ENCODE results near the gene LIMCH1.
"Not testable (repeated sequence)": the region's sequence is repeated elsewhere in the genome, so short reads cannot be mapped to it uniquely, and the experiment has no call there.

LIMCH1 gene

DNA sequence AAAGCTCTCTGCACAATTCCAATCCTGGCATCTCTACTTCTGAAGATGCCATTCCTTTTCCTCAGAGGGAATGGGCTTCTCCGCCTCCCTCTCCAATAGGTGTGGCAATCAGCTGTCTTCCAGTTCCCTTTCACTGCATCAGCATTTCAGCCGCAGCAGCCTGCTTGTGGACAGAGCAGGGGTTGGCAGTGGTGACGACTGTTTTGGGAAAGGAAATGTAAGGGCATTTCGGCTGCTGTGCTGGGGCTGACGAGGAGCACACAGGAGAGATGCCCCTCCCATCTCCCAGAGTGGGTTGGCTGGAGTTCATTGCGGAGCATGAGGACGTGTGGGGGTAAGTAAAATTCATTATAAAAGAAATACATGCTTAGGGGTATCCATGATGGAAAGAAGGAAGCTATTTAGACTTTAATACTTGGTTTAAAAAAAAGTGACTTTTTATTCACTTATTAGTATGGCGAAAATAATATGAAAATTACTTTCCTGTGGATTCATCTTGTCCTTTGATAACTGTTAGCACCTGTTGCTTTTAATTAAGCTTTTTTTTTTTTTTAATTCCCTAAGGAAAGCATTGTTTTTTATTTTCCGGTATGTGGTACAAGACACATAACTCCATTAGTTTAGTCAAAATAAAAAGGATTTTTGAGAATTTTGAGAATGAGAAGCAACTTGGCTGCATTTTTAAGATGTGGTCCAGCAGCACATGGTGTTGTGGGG is at the start of gene LIMCH1:
TSS of gene LIMCH1 (plus strand) at position 141 of the 717 bp plus-strand sequence. CDS start 67,839 bp downstream, outside the sequence.
- H3K4me1 Mint-ChIP-seq, result no peaks in the 10 kb centered on the region
- no peak for DNase-seq
- H3K4me3 Mint-ChIP-seq, result no peak within 1 kb of the TSS
- H3K27ac Mint-ChIP-seq, result no peak within 1 kb of the TSS
- peaks cover 7% of the 10 kb centered on the region for H3K27me3 Mint-ChIP-seq
- ATAC-seq, result no peak
- peaks cover 0 to 7% of the 10 kb centered on the region in 2 donors for H3K9me3 Mint-ChIP-seq

GRCh38 chr4:41491081-41491576 is 46.8 kb upstream of the LIMCH1 start:
- H3K9me3 Mint-ChIP-seq, H3K27me3 Mint-ChIP-seq, H3K4me3 Mint-ChIP-seq, H3K4me1 Mint-ChIP-seq, DNase-seq, H3K27ac Mint-ChIP-seq, ATAC-seq: not testable (repeated sequence)

DNA sequence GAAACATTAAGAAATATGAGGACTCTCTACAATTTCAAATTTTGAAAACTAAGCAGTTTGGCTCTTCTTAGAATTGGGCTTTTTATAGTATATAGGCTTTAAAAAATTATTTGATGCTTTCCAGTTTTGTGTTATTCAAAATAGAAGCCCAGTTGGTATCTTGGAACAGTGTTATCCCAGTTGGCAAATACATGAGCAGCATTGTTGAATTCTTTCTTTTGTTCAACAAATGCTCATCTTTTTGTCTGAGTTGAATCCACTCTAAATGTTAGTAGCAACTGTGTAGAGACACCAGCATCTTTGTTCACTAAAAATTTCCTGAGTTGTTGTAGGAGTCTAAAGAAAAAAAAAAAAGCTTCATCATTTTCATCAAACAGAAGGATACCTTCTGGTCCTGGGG is 41.0 kb upstream of the LIMCH1 start:
- H3K4me3 Mint-ChIP-seq, result no peak overlapping the region
- no peak overlapping the region for H3K27ac Mint-ChIP-seq
- H3K9me3 Mint-ChIP-seq, result no peaks in the 10 kb centered on the region
- H3K4me1 Mint-ChIP-seq, result no peaks in the 10 kb centered on the region
- ATAC-seq (no peak), DNase-seq (no peak)
- no peaks in the 10 kb centered on the region for H3K27me3 Mint-ChIP-seq

DNA sequence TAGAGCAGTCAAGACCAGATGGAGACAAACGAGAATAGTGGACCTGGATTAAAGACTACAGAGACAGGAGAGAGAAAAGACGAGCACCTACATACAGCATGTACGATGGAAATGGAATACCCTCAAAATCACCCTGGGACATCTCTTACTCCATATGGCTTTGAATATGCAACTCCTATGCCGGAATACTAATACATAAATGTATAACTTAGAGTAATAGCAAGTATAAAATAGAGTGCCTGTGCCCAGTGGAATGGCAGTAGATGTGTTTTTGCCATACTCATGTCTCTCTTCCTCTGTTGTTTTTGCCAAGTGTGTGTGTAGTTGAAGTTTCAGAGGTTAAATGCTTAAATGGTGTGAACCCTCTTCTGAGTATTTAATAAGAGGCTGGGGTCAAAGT is 39.8 kb upstream of the LIMCH1 start:
- DNase-seq (no peak), ATAC-seq (no peak)
- Mint-ChIP-seq H3K4me3 (no peak overlapping the region), H3K4me1 (no peaks in the 10 kb centered on the region), H3K27ac (no peak overlapping the region), H3K27me3 (no peaks in the 10 kb centered on the region), H3K9me3 (no peaks in the 10 kb centered on the region)

DNA sequence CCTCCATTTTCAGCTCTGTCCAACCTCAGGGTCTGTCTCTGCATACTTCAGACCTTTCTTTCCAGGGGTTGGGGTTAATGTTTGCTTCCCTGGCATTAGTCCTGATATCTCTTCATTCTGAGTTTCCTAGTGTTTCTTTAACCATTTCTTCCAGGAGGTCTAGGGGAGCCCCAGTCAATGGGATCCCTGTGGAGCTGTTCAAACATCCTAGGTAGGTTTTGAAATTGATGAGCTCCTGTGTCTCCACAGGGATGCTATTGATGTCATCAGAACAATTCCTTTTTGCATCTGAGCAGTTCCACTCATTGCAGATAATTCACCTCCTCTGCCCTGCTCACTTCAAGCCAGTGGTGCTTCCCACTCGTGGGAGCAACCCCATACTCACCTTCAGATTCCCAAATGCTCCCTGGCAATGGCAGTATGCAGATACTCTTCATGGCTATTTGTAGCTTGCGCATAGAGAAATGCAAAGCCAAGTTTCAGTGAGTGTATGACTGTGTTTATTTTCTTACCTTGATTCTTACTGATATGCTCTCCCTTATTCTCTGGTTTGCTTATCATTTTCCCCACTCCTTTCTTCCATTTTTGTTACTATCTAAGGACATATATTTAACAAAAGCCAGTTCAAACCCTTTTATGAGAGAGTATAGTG is 33.7 kb upstream of the LIMCH1 start:
- DNase-seq, result no peak

GRCh38 chr4:41505161-41505661 is 32.7 kb upstream of the LIMCH1 start:
- Mint-ChIP-seq H3K4me3 (no peak overlapping the region), H3K27me3 (no peaks in the 10 kb centered on the region), H3K4me1 (no peaks in the 10 kb centered on the region), H3K27ac (no peak overlapping the region), H3K9me3 (peaks cover 5 to 20% of the 10 kb centered on the region in 2 donors)
- ATAC-seq (no peak), DNase-seq (no peak)

More for the DNA sequence above, 33.7 kb upstream of the LIMCH1 start:
- no peak overlapping the region for H3K4me3 Mint-ChIP-seq
- H3K9me3 Mint-ChIP-seq, result peaks cover 5 to 20% of the 10 kb centered on the region in 2 donors
- H3K27ac Mint-ChIP-seq, result no peak overlapping the region
- H3K4me1 Mint-ChIP-seq, result no peaks in the 10 kb centered on the region
- H3K27me3 Mint-ChIP-seq, result no peaks in the 10 kb centered on the region
- ATAC-seq, result no peak

GRCh38 chr4:41506130-41506529 is 31.8 kb upstream of the LIMCH1 start:
- no peak for ATAC-seq
- no peak for DNase-seq

DNA sequence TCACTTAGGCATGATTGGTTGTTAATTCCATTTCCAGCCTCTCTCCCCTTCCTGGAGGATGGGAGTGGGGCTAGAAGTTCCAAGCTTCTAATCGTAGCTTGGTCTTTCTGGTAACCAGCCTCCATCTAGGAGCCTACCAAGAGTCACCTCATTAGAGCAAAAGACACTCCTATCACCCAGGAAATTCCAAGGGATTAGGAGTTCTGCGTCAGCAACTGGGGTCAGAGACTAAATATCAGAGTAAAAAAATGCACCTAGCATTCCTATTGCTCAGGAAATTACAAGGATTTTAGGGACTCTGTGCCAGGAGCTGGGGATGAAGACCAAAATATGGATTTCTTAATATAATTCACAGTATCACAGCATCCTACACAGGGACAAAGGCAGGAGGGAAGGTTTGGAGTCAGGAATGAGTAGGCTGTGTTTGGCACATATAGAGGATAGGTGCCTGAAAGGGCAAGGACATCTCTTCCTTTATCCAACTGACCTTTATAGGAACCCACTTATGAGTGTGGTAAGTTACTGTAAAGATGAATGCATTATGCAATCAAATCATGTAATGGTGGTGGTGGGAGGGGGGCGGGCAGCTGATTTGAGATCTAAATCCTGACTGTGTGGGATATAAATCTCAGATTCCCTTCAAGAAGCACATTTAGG is 30.5 kb upstream of the LIMCH1 start:
- DNase-seq, result no peak
- ATAC-seq, result no peak
- peaks cover 8 to 20% of the 10 kb centered on the region in 2 donors for H3K9me3 Mint-ChIP-seq
- H3K27me3 Mint-ChIP-seq, result no peaks in the 10 kb centered on the region
- no peak overlapping the region for H3K27ac Mint-ChIP-seq
- no peak overlapping the region for H3K4me3 Mint-ChIP-seq
- no peaks in the 10 kb centered on the region for H3K4me1 Mint-ChIP-seq

More at GRCh38 chr4:41506130-41506529, 31.8 kb upstream of the LIMCH1 start:
- peaks cover 5 to 20% of the 10 kb centered on the region in 2 donors for H3K9me3 Mint-ChIP-seq
- no peaks in the 10 kb centered on the region for H3K4me1 Mint-ChIP-seq
- no peaks in the 10 kb centered on the region for H3K27me3 Mint-ChIP-seq
- H3K27ac Mint-ChIP-seq, result no peak overlapping the region
- no peak overlapping the region for H3K4me3 Mint-ChIP-seq

DNA sequence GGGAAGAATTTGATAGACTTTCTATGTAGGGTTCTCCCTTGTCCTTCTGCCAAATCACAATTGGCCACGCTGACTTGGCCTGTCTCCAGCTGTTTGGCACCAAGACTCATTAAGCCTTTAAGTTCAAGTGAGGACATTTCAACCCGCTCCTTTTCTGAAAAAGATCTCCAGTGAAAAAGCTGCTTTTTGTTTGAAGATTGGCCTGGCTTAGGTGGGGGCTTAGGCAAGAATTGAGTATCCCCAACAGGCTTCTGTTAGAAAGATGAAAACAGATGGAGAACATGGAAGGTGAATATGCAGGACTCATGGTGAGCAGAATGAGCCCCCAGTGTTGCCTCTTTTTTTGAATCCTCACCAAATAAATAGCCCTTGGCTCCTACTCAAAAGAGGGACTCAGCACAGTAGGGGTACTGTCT is 28.5 kb upstream of the LIMCH1 start:
- H3K27ac Mint-ChIP-seq, result no peak overlapping the region
- H3K4me3 Mint-ChIP-seq, result no peak overlapping the region
- peaks cover 8 to 12% of the 10 kb centered on the region in 2 donors for H3K9me3 Mint-ChIP-seq
- ATAC-seq, result no peak
- no peaks in the 10 kb centered on the region for H3K4me1 Mint-ChIP-seq
- no peaks in the 10 kb centered on the region for H3K27me3 Mint-ChIP-seq
- DNase-seq, result no peak

DNA sequence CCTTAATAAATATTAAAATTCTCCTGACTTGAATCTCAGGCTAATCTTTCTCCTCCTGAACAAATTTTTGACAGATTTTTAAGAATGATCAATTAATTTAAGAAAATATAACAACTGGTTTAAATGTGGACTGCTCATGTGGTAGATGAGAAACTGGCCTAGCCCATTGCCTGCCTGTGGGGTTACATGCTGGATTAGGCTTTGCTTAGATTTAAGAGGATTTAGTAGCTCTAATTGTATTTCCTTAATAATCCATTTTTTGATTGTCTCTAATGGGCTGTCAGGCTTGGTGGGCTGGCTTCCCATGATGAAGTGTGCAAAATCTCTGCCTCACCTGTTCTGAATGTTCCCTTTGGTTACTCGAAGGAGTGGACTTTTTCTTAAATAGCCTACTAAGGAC is 27.8 kb upstream of the LIMCH1 start:
- Mint-ChIP-seq H3K4me1 (no peaks in the 10 kb centered on the region), H3K9me3 (peaks cover 8 to 10% of the 10 kb centered on the region in 2 donors), H3K27me3 (no peaks in the 10 kb centered on the region), H3K27ac (no peak overlapping the region), H3K4me3 (no peak overlapping the region)
- ATAC-seq (no peak), DNase-seq (no peak)

GRCh38 chr4:41512136-41512535 is 25.8 kb upstream of the LIMCH1 start:
- DNase-seq (no peak), ATAC-seq (no peak)
- H3K4me1 Mint-ChIP-seq, result no peaks in the 10 kb centered on the region
- peak overlapping the region in 1 of 2 donors; percentile 23 for H3K27ac Mint-ChIP-seq
- no peak overlapping the region for H3K4me3 Mint-ChIP-seq
- no peaks in the 10 kb centered on the region for H3K27me3 Mint-ChIP-seq
- H3K9me3 Mint-ChIP-seq, result peaks cover 8 to 10% of the 10 kb centered on the region in 2 donors

GRCh38 chr4:41512596-41512995 is 25.4 kb upstream of the LIMCH1 start:
- peaks cover 8 to 10% of the 10 kb centered on the region in 2 donors for H3K9me3 Mint-ChIP-seq
- H3K27ac Mint-ChIP-seq, result no peak overlapping the region
- H3K4me1 Mint-ChIP-seq, result no peaks in the 10 kb centered on the region
- DNase-seq (no peak), ATAC-seq (no peak)
- H3K4me3 Mint-ChIP-seq, result no peak overlapping the region
- H3K27me3 Mint-ChIP-seq, result no peaks in the 10 kb centered on the region

GRCh38 chr4:41514169-41514568 is 23.8 kb upstream of the LIMCH1 start:
- Mint-ChIP-seq H3K27ac (no peak overlapping the region), H3K4me1 (no peaks in the 10 kb centered on the region), H3K27me3 (no peaks in the 10 kb centered on the region), H3K4me3 (no peak overlapping the region), H3K9me3 (peaks cover 0 to 3% of the 10 kb centered on the region in 2 donors)
- ATAC-seq (no peak), DNase-seq (no peak)

- ATAC-seq (no peak), DNase-seq (no peak)
- no peak overlapping the region for H3K4me3 Mint-ChIP-seq
- H3K9me3 Mint-ChIP-seq, result peaks cover 0 to 3% of the 10 kb centered on the region in 2 donors
- no peak overlapping the region for H3K27ac Mint-ChIP-seq
- no peaks in the 10 kb centered on the region for H3K4me1 Mint-ChIP-seq
- H3K27me3 Mint-ChIP-seq, result no peaks in the 10 kb centered on the region
These were observed 23.0 kb upstream of the LIMCH1 start for GRCh38 chr4:41514766-41515481.

- Mint-ChIP-seq H3K4me3 (no peak overlapping the region), H3K27ac (no peak overlapping the region), H3K4me1 (no peaks in the 10 kb centered on the region), H3K9me3 (no peaks in the 10 kb centered on the region), H3K27me3 (no peaks in the 10 kb centered on the region)
- no peak for ATAC-seq
- no peak for DNase-seq
These were observed 20.8 kb upstream of the LIMCH1 start for GRCh38 chr4:41517121-41517520.

Measured in stimulated activated naive CD8-positive, alpha-beta T cell treated with anti-CD3 and anti-CD28 coated beads, Interleukin-15, amount 100 ng/mL, for 72 hours (primary cell).